Measurements from ENCODE around the gene CELF2. TPM values are rescaled to one million over a fixed set of nuclear protein-coding genes. Genes with fewer than 3 reads are reported as not detected.

CELF2 gene
- total RNA-seq, 4 donors from 2014 or later: 30.0 to 56.6 (median 43.3) TPM

- Histone ChIP-seq H3K9me3 (no peaks in the 10 kb centered on the region), H3K4me1 (peaks cover 0 to 6% of the 10 kb centered on the region in 2 donors), H3K36me3 (no peaks in the 10 kb centered on the region), H3K27ac (no peak overlapping the region), H3K27me3 (no peaks in the 10 kb centered on the region), H3K4me3 (no peak overlapping the region)
- intact Hi-C loops (cut with DNase I; ENCODE audit: low total_unique reads): no loop called here
- ATAC-seq (peak in 1 of 2 donors; percentile 63), DNase-seq (no peak)
- in situ Hi-C loops (cut with MboI; ENCODE audit: low sequenced_read_pairs in 4 of 4): no loop called here
- no peak for TF ChIP-seq POLR2A (IDR thresholded peaks at IDR 0.05)
- TF ChIP-seq CTCF (IDR thresholded peaks at IDR 0.05 in 4 of 5, conservative IDR thresholded peaks at IDR 0.05 in 1 of 5): no peak
Measured at GRCh38 chr10:11242443-11243387, 225.0 kb downstream of the CELF2 start.

GRCh38 chr10:11243425-11244222 lies 226.0 kb downstream of the CELF2 start:
- in situ Hi-C loops (cut with MboI; ENCODE audit: low sequenced_read_pairs in 4 of 4) (no loop called here), intact Hi-C loops (cut with DNase I; ENCODE audit: low total_unique reads) (no loop called here)
- no peaks in the 10 kb centered on the region for H3K9me3 ChIP-seq
- no peak for DNase-seq
- ATAC-seq: no peak
- no peak overlapping the region for H3K4me3 ChIP-seq
- H3K27ac ChIP-seq: no peak overlapping the region
- H3K27me3 ChIP-seq: no peaks in the 10 kb centered on the region
- peaks cover 0 to 6% of the 10 kb centered on the region in 2 donors for H3K4me1 ChIP-seq
- TF ChIP-seq CTCF (IDR thresholded peaks at IDR 0.05 in 4 of 5, conservative IDR thresholded peaks at IDR 0.05 in 1 of 5) (no peak), POLR2A (IDR thresholded peaks at IDR 0.05) (no peak)
- H3K36me3 ChIP-seq: no peaks in the 10 kb centered on the region

- Histone ChIP-seq H3K27ac (no peak overlapping the region), H3K36me3 (no peaks in the 10 kb centered on the region), H3K27me3 (no peaks in the 10 kb centered on the region), H3K9me3 (no peaks in the 10 kb centered on the region), H3K4me3 (no peak overlapping the region), H3K4me1 (peaks cover 0 to 6% of the 10 kb centered on the region in 2 donors)
- no peak for DNase-seq
- intact Hi-C loops (cut with DNase I; ENCODE audit: low total_unique reads): no loop called here
- no peak for ATAC-seq
- TF ChIP-seq POLR2A (IDR thresholded peaks at IDR 0.05): no peak
- no peak for TF ChIP-seq CTCF (IDR thresholded peaks at IDR 0.05 in 4 of 5, conservative IDR thresholded peaks at IDR 0.05 in 1 of 5)
- in situ Hi-C loops (cut with MboI; ENCODE audit: low sequenced_read_pairs in 4 of 4): no loop called here
Measured at GRCh38 chr10:11245095-11245479, 227.4 kb downstream of the CELF2 start.

GRCh38 chr10:11245510-11245909 lies 227.8 kb downstream of the CELF2 start:
- H3K4me3 ChIP-seq: no peak overlapping the region
- H3K27ac ChIP-seq: no peak overlapping the region
- peaks cover 0 to 6% of the 10 kb centered on the region in 2 donors for H3K4me1 ChIP-seq
- no peaks in the 10 kb centered on the region for H3K36me3 ChIP-seq
- intact Hi-C loops (cut with DNase I; ENCODE audit: low total_unique reads): no loop called here
- no peaks in the 10 kb centered on the region for H3K9me3 ChIP-seq
- ATAC-seq (peak; percentile 40 to 50), DNase-seq (no peak)
- TF ChIP-seq CTCF (IDR thresholded peaks at IDR 0.05 in 4 of 5, conservative IDR thresholded peaks at IDR 0.05 in 1 of 5) (no peak), POLR2A (IDR thresholded peaks at IDR 0.05) (no peak)
- H3K27me3 ChIP-seq: no peaks in the 10 kb centered on the region
- in situ Hi-C loops (cut with MboI; ENCODE audit: low sequenced_read_pairs in 4 of 4): no loop called here
